Ishikawa (cell line): ENCODE data around the gene FSTL3.

ENCODE experiments used
- CEBPB ChIP-seq: IDR thresholded peaks from 2 replicates; pipeline ENCODE4 v1.6.1; 2012
- CREB1 ChIP-seq: IDR thresholded peaks from 2 replicates; pipeline ENCODE4 v1.6.1; 2012; ENCODE audit warnings: low read depth
- EGR1 ChIP-seq: IDR thresholded peaks from 2 replicates; pipeline ENCODE4 v1.6.1; 2012
- EP300 ChIP-seq: IDR thresholded peaks from 2 replicates; pipeline ENCODE4 v1.6.1; 2012; ENCODE audit warnings: borderline replicate concordance
- FOXM1 ChIP-seq: IDR thresholded peaks from 2 replicates; pipeline ENCODE4 v1.6.1; 2012; ENCODE audit warnings: low read depth, borderline replicate concordance
- MAX ChIP-seq: IDR thresholded peaks from 2 replicates; pipeline ENCODE4 v1.6.1; 2012
- NFIC ChIP-seq: IDR thresholded peaks from 2 replicates; pipeline ENCODE4 v1.6.1; 2012
- RAD21 ChIP-seq: IDR thresholded peaks from 2 replicates; pipeline ENCODE4 v1.6.1; 2012; ENCODE audit warnings: low read depth
- REST ChIP-seq: IDR thresholded peaks from 2 replicates; pipeline ENCODE4 v1.6.1; 2012; ENCODE audit warnings: low read depth, mild to moderate bottlenecking
- TAF1 ChIP-seq: IDR thresholded peaks from 2 replicates; pipeline ENCODE4 v1.6.1; 2012; ENCODE audit warnings: low read depth, mild to moderate bottlenecking
- TCF12 ChIP-seq: IDR thresholded peaks from 2 replicates; pipeline ENCODE4 v1.6.1; 2012; ENCODE audit warnings: low read depth
- TEAD4 ChIP-seq: IDR thresholded peaks from 2 replicates; pipeline ENCODE4 v1.6.1; 2012
- USF1 ChIP-seq: IDR thresholded peaks from 2 replicates; pipeline ENCODE4 v1.6.1; 2012
- YY1 ChIP-seq: IDR thresholded peaks from 2 replicates; pipeline ENCODE4 v1.6.1; 2012; ENCODE audit warnings: low read depth
- ZBTB7A ChIP-seq: IDR thresholded peaks from 2 replicates; pipeline ENCODE4 v1.6.1; 2012; ENCODE audit warnings: low read depth

FSTL3 gene

GRCh38 chr19:703651-704446 lies 27.7 kb downstream of the FSTL3 start:
- no peak for TF ChIP-seq FOXM1
- TF ChIP-seq RAD21: peak; percentile 15; the same call in 1 of the 2 replicates
- no peak for TF ChIP-seq NFIC
- TF ChIP-seq CEBPB: no peak
- TF ChIP-seq EGR1: no peak; the same call in 1 of the 2 replicates
- TF ChIP-seq YY1: no peak
- TF ChIP-seq REST: no peak
- TF ChIP-seq ZBTB7A: 0 out of 2 replicates have a peak, but pooled peaks have one; percentile 54
- no peak for TF ChIP-seq EP300
- no peak for TF ChIP-seq TEAD4
- TF ChIP-seq USF1: no peak
- peak; percentile 82 for TF ChIP-seq MAX
- no peak for TF ChIP-seq CREB1
- TF ChIP-seq TCF12: no peak
- peak; percentile 60; the same call in 1 of the 2 replicates for TF ChIP-seq TAF1

- TF ChIP-seq ZBTB7A (no peak), TEAD4 (0 out of 2 replicates have a peak, but pooled peaks have one; percentile 8), CREB1 (no peak), TAF1 (no peak), YY1 (no peak), NFIC (no peak), USF1 (no peak), EGR1 (0 out of 2 replicates have a peak, but pooled peaks have one; percentile 19), TCF12 (0 out of 2 replicates have a peak, but pooled peaks have one; percentile 21), RAD21 (no peak), FOXM1 (no peak), CEBPB (no peak)
Observed at GRCh38 chr19:704447-704741, 28.2 kb downstream of the FSTL3 start.

GRCh38 chr19:708154-709143 lies 32.3 kb downstream of the FSTL3 start, which contains the start of gene PALM:
TSS of gene PALM (plus strand) at chr19:708935. CDS start at chr19:709147, 212 bp downstream.
- peak; percentile 91 for TF ChIP-seq ZBTB7A
- TF ChIP-seq EGR1: no peak

GRCh38 chr19:709196-709964 lies 33.2 kb downstream of the FSTL3 start:
- TF ChIP-seq ZBTB7A (peak; percentile 69; the same call in 1 of the 2 replicates), EGR1 (no peak)

GRCh38 chr19:709965-710571 lies 33.9 kb downstream of the FSTL3 start:
- TF ChIP-seq REST (no peak), FOXM1 (no peak), TCF12 (no peak), EGR1 (no peak), CREB1 (no peak), TAF1 (no peak), TEAD4 (no peak), RAD21 (no peak), USF1 (no peak), CEBPB (no peak), EP300 (no peak), YY1 (no peak), ZBTB7A (no peak; the same call in 1 of the 2 replicates), MAX (no peak), NFIC (no peak)
